ENCODE results near the gene AQP12A. TPM values are rescaled to one million over a fixed set of nuclear protein-coding genes. Genes with fewer than 3 reads are reported as not detected.
"Not testable (repeated sequence)": the region's sequence is repeated elsewhere in the genome, so short reads cannot be mapped to it uniquely, and the experiment has no call there.

Gene AQP12A
- total RNA-seq, 2 experiments from 2014 or later: not detected

- intact Hi-C loops (cut with micrococcal nuclease): no loop called here
- Mint-ChIP-seq H3K27me3 (peaks cover 17% of the 10 kb centered on the region), H3K4me3 (no peak overlapping the region), H3K9me3 (no peaks in the 10 kb centered on the region), H3K27ac (no peak overlapping the region), H3K36me3 (ENCODE audit: low read depth) (no peaks in the 10 kb centered on the region), H3K4me1 (ENCODE audit: low read depth) (no peaks in the 10 kb centered on the region)
- DNase-seq: no peak
- ChIA-PET POLR2A (no interaction called here), CTCF (no interaction called here)
- no peak for TF ChIP-seq CTCF (IDR thresholded peaks at IDR 0.05)
- ATAC-seq: no peak
Measured at GRCh38 chr2:240672076-240672700, 19.5 kb upstream of the AQP12A start.

- ATAC-seq (no peak), DNase-seq (no peak)
- no peak overlapping the region for H3K4me3 Mint-ChIP-seq
- intact Hi-C loops (cut with micrococcal nuclease): no loop called here
- POLR2A ChIA-PET: no interaction called here
- no peaks in the 10 kb centered on the region for H3K4me1 Mint-ChIP-seq (ENCODE audit: low read depth)
- H3K9me3 Mint-ChIP-seq: no peaks in the 10 kb centered on the region
- H3K27me3 Mint-ChIP-seq: peaks cover 17% of the 10 kb centered on the region
- CTCF ChIA-PET: no interaction called here
- no peaks in the 10 kb centered on the region for H3K36me3 Mint-ChIP-seq (ENCODE audit: low read depth)
- no peak overlapping the region for H3K27ac Mint-ChIP-seq
- no peak for TF ChIP-seq CTCF (IDR thresholded peaks at IDR 0.05)
Measured at GRCh38 chr2:240672701-240673190, 18.9 kb upstream of the AQP12A start.

- not testable (repeated sequence) for H3K9me3 Mint-ChIP-seq
Measured at GRCh38 chr2:240674461-240675184, 17.0 kb upstream of the AQP12A start.

GRCh38 chr2:240675345-240675744, 16.3 kb upstream of the AQP12A start:
- intact Hi-C loops (cut with micrococcal nuclease); H3K4me1 Mint-ChIP-seq (ENCODE audit: low read depth); POLR2A ChIA-PET; ATAC-seq; H3K4me3 Mint-ChIP-seq; DNase-seq; H3K36me3 Mint-ChIP-seq (ENCODE audit: low read depth); CTCF ChIA-PET; H3K9me3 Mint-ChIP-seq; H3K27ac Mint-ChIP-seq: not testable (repeated sequence)
- H3K27me3 Mint-ChIP-seq: peaks cover 15% of the 10 kb centered on the region

More at GRCh38 chr2:240674461-240675184, 17.0 kb upstream of the AQP12A start:
- DNase-seq; H3K4me1 Mint-ChIP-seq (ENCODE audit: low read depth); intact Hi-C loops (cut with micrococcal nuclease); H3K27ac Mint-ChIP-seq; POLR2A ChIA-PET; H3K4me3 Mint-ChIP-seq; H3K36me3 Mint-ChIP-seq (ENCODE audit: low read depth); CTCF ChIA-PET; ATAC-seq: not testable (repeated sequence)
- H3K27me3 Mint-ChIP-seq: peaks cover 15% of the 10 kb centered on the region

- H3K27me3 Mint-ChIP-seq; H3K4me3 Mint-ChIP-seq; CTCF ChIA-PET; H3K27ac Mint-ChIP-seq; DNase-seq; intact Hi-C loops (cut with micrococcal nuclease); H3K9me3 Mint-ChIP-seq; POLR2A ChIA-PET; H3K36me3 Mint-ChIP-seq (ENCODE audit: low read depth); ATAC-seq; H3K4me1 Mint-ChIP-seq (ENCODE audit: low read depth): not testable (repeated sequence)
Measured at GRCh38 chr2:240678043-240678442, 13.6 kb upstream of the AQP12A start.

GRCh38 chr2:240678909-240679308, 12.8 kb upstream of the AQP12A start:
- intact Hi-C loops (cut with micrococcal nuclease): not testable (repeated sequence)

GRCh38 chr2:240680185-240680584, 11.5 kb upstream of the AQP12A start:
- H3K36me3 Mint-ChIP-seq (ENCODE audit: low read depth); POLR2A ChIA-PET: not testable (repeated sequence)

More at GRCh38 chr2:240678909-240679308, 12.8 kb upstream of the AQP12A start:
- POLR2A ChIA-PET; CTCF ChIA-PET; H3K4me1 Mint-ChIP-seq (ENCODE audit: low read depth); ATAC-seq; H3K9me3 Mint-ChIP-seq; DNase-seq; H3K36me3 Mint-ChIP-seq (ENCODE audit: low read depth); H3K4me3 Mint-ChIP-seq; H3K27me3 Mint-ChIP-seq; H3K27ac Mint-ChIP-seq: not testable (repeated sequence)

GRCh38 chr2:240682431-240683224, 9.0 kb upstream of the AQP12A start, which contains the start of gene AQP12B:
Gene AQP12B, minus strand, starts transcription at chr2:240682885. Its CDS starts 48 bp downstream, at chr2:240682837.
- H3K9me3 Mint-ChIP-seq; intact Hi-C loops (cut with micrococcal nuclease); POLR2A ChIA-PET; H3K4me3 Mint-ChIP-seq; H3K4me1 Mint-ChIP-seq (ENCODE audit: low read depth); H3K27ac Mint-ChIP-seq; CTCF ChIA-PET; H3K36me3 Mint-ChIP-seq (ENCODE audit: low read depth); DNase-seq; ATAC-seq; H3K27me3 Mint-ChIP-seq: not testable (repeated sequence)

More at GRCh38 chr2:240680185-240680584, 11.5 kb upstream of the AQP12A start:
- H3K4me3 Mint-ChIP-seq; H3K9me3 Mint-ChIP-seq; H3K4me1 Mint-ChIP-seq (ENCODE audit: low read depth); ATAC-seq; CTCF ChIA-PET; H3K27ac Mint-ChIP-seq; DNase-seq; intact Hi-C loops (cut with micrococcal nuclease); H3K27me3 Mint-ChIP-seq: not testable (repeated sequence)

GRCh38 chr2:240683329-240683979, 8.2 kb upstream of the AQP12A start:
- H3K27ac Mint-ChIP-seq; H3K36me3 Mint-ChIP-seq (ENCODE audit: low read depth); CTCF ChIA-PET; H3K27me3 Mint-ChIP-seq; intact Hi-C loops (cut with micrococcal nuclease); POLR2A ChIA-PET; H3K4me1 Mint-ChIP-seq (ENCODE audit: low read depth); H3K4me3 Mint-ChIP-seq; DNase-seq; H3K9me3 Mint-ChIP-seq: not testable (repeated sequence)
- ATAC-seq: peak; percentile 51
